GM19193 (cell line): ENCODE results near the gene SKAP2.

Source experiments
- POLR2A ChIP-seq: IDR thresholded peaks from 4 replicates; pipeline ENCODE4 v1.6.1; 2011; ENCODE audit not compliant: insufficient read depth, insufficient read length; ENCODE audit errors: extremely low read depth

Gene SKAP2

DNA sequence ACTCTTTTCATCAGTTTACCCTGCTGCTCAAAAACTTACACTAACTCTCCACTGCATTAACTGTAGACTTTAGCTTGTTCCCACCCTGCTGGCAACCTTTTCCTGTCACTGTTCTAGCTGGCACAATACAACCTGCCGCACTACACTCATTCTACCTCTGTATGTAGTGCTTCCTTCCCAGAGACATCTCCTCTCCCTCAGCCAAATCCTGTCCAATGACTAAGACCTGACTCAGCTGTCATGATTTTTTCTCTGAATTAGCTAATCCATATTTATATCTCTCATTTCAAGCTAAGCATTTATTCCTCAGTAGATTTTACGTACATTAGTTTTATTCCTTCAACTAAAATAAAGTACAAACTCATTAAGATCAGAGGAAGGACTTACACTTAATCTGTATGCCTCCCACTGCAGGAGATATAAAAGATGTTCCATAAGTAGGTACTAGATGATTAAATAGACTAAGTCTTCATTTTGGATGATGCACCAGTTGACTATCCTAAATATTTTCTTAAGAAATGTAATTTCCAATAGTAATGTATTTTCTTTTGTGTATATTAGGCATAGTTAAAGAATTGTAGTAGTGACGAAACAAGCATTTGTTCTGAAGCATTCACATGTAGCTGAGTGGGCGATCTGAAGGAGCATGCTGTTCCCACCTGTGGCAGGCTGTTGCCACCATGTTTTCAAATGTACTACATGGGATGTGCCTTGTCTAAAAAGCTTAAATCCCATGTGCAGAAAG lies 189.1 kb downstream of the SKAP2 start:
- TF ChIP-seq POLR2A, result no peak

DNA sequence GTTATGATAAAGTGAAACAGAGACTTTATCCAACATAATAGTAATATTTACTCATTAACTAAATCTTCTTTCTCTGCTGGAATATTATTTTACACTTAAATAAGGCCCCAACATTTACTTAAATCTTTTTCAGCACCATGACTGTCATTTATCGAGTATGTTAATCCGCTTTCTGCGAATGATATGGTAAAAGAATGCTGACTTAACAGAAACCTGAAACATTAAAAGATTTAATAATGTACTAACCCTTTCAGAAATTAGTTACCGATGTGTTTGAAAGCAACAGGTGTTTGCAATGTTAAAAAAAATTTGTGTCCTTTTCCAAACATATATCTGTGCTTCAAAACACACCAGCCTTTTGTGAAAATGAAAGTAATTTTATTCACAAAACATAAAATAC lies 190.5 kb downstream of the SKAP2 start:
- no peak for TF ChIP-seq POLR2A

DNA sequence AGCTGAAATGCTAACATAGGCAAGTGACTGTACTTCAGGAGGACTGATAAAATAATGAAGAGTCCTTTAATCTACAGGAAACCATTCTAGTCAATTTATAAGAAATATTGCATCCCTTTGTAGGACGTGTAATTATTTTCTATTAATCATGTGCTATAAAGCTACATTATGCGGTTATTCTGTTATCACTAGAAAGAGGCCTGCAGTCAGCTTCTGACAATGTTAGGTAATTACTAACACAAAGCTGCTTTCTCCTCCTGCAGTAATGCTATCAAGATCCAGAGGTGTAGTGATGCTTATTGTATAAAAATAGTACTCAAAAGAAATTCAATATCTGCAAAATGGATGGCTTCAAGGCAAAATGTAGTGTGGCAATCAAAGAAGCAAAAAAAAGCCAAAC lies 191.1 kb downstream of the SKAP2 start:
- no peak for TF ChIP-seq POLR2A

DNA sequence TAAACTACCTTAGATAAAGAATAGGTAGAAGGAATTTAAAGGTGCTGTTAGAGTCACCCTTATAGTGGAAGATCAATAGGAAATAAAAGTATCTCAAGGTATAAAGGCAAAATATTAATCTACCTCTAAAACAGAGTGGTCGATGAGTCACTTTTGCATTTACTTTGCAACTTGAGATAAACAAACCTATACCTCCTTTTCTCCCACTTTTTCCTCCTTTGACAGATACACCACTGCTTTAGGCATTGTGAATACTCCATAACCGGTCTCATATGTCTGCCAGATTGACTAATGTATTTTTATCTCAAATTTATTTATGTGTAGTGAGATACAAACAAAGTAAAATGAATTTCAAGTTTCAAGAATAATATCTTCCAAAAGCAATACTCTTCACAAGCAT lies 193.5 kb downstream of the SKAP2 start:
- TF ChIP-seq POLR2A, result no peak

DNA sequence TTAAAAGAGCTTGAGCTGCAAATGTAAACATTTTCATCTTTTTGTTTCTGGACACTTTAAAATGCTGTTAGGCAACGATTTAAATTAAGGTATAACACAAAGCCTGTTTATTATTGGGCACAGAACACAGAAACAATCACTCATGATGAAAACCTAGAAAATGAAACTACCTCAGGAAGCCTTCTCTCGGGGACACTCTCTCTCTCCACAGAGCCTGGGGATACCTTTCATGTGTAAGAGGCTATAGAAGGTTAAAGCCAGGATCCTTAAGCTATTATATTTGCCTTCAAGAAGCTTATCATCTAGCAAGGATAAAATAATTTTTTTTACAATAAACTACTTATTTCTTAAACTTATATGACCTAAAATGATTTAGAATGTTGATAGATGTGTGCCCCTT lies 194.1 kb downstream of the SKAP2 start:
- TF ChIP-seq POLR2A, result no peak

DNA sequence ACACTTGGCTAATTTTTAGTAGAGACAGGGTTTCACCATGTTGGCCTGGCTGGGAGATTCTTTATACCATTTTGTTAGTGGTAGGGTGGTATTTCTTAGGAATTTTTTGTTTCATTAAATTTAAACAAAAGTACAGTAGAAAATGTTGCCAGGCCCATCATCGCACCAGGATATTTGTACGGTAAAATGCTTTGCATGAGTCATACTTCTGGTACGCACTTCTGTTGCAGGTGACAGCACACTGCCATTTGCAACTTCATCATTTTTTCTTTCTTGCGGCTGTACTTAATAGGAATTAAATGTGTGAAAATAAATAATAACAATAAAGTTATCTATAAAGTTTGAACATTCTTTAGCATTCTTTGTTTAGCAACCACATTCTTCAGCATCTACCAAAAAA lies 195.6 kb downstream of the SKAP2 start:
- TF ChIP-seq POLR2A, result no peak

DNA sequence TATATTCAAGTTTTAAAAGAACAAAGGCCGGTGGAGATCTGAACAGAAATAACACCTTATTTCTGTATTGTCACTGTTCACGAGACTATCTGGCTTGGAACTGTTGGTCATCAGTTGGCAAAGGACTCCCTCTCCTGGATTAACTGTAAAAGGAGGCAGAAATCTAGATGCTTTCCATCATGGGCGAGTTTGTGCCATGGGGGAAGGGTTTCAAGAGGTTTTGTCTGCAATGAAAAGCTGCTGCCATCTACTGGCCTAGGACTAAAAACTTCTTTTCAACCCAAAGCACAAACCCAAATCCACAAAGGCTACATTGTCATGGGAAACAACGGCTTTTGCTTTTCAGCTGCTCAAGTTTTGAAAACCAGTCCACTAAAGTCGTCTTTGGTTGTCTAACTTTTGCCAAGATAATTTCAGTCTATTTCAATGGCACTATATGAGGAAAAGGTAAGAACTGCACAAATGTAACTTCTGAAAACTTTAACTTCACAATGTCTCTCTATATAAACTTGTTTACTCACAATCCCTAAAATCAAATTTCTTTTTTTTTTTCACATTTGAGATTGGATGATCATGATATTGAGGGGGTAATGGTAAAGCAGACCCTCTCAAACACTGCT lies 196.8 kb downstream of the SKAP2 start:
- no peak for TF ChIP-seq POLR2A

DNA sequence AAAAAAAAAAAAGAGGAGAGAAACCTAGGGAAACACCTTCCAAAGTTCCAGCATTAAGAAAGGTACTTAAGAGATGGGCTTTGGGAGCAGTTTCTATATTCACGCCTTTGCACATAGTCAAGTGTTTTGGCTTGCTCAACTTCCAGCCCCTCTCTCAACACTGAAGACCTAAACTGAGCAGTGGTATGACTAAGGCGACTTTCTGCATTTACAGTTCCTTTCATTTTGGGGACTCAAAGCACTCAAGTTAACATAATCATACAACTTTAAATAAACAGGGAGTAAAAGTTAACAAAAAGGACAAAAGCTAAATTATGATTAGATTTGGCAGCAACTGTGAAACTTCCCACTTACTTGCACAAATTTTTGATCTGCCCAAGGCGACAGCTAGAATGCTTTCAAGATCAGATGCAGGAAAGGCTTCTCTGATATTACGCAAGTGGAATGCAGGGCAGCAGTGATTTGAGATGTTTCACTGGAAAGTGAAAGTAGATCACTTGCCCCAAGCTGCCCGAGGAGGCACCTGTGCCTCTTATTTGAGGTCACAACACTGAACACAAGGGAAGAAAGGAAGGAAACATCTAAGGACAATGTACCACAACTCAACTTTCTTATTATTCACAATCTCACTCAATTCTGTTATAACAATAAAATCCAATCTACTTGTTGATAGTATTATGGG lies 199.5 kb downstream of the SKAP2 start:
- no peak for TF ChIP-seq POLR2A

DNA sequence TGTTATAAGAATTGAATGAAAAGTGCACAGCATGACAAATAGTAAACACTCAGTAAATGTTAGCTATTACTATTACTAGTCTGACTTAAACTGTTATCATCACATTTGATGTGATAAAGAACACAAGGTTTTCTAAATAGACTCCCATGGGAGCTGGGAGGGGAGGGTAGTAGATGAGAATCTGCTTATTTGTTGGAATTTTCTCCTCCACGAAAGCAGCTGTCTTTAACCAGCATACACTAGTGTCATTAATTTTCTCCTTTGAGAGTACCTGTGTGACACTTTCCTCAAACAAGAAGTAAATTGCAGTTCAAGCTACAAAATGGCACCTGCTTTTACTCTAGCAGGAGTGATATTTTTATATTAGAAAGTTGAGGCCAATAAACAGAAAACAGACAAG lies 200.1 kb downstream of the SKAP2 start:
- no peak for TF ChIP-seq POLR2A

DNA sequence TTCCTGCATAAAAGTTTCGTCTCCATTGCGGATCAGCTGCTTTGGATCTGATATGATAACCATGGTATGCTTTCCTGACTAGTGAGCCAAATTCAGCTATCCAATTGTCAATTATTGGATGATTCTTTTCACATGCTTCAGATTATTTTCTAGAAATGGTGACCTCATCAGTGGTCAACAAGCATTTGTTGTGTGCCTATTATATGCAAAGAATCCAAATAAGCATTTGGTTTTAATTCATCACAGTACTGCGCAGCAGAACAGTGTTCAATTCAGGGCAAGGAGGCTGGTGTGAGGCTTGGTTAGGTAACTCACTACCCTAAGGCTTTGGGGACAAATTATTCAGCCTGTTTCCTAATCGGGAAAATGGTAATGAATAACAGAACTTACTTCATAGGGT lies 200.5 kb downstream of the SKAP2 start:
- TF ChIP-seq POLR2A, result no peak

DNA sequence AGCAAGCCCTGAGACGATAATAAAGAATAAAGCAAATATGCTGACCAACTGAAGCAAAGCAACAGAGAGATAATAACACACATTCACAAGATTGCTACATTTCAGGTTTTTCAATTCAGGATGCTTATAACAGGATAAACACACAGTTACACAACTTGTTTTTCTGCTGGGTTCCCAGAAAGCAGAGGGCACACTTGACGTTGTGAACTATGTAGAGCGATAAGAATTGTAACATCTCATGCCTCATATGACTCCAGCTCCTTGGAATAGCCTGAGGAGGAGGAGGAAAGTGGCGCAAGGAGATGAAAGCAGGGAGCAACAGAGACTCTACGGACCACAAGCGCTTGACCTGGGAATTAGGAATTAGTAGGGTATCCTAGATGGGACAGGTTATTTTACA lies 201.7 kb downstream of the SKAP2 start:
- TF ChIP-seq POLR2A, result no peak

DNA sequence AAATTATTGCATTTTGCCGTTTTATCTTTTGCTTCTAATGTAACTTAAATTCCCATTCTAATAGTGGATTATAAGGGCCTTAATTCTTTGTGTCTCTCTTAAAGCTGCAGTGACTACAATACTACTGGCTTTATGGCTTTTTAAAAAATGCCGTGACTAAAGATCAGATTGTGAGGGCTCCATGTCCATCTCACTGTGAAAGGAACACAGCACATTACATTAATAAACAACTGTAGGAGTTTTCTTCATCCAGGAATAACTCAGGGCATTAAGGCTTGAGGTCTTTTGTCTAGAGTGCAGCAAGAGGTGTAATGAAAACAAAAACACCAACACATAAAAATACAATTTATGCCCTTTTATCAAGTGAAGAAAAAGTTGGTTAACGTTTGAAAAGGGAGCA lies 205.3 kb downstream of the SKAP2 start:
- no peak for TF ChIP-seq POLR2A

DNA sequence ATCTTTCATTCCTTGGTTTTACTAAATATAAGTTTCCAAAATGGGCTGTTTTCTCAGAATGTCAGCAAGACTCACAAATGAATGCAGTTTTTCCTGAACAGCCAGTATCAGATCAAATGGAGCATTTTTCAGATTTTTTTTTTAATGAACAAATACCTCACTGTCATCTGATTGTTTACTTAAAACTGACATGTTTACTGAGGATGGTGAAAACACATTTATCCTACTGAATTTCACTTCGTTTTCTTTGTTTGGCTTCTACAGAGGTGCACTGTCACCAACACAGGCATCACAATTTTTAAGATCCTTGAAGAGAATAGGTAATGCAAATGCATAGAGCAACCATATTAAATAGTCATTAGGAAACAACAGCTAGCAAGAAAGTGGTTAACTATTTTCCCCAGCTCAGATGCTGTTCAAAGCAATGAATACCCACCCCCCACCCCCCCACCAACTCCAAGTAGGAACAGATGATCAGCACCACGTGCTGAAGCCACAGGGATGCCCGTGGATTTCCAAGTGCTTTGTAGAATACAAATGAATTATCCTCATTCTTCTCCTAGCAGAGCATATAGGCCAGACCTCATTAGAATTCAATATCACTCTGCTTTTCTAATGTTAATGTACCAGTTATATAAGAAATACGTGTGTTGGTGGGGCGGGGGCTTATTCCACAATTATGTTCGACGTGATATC lies 205.9 kb downstream of the SKAP2 start:
- TF ChIP-seq POLR2A, result no peak

DNA sequence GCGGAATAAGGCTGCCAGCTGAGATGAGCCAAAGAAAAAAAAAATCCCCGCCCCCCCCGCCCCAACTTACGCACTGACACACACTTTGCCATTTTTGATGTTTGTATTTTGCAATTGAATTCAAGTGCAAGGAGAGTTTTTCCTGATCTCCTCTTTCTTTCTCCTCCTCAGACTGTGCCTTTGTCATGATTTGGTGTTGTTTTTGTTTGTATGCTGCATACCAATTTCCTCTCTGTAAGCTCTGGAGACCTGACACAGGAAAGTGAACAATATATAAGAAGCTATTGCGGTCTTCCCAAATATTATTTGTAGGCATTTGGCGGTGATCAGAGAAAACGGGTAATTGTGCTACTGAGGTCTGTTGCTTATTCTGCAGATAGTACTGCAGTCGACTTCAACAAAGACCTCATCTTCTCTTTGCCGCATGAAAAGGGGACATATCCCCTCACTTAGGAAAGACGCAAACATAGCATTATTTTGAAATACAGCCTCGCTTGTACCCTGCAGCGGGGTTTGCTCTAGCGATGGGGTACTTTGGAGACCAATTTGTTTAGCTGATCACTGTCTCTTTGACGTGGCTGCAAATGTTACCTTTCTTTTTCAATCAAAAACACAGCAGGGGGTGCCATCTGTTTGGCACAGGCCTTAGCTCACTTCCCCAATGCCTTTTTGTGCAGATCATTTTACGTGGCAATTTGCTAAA lies 206.6 kb downstream of the SKAP2 start:
- no peak for TF ChIP-seq POLR2A

DNA sequence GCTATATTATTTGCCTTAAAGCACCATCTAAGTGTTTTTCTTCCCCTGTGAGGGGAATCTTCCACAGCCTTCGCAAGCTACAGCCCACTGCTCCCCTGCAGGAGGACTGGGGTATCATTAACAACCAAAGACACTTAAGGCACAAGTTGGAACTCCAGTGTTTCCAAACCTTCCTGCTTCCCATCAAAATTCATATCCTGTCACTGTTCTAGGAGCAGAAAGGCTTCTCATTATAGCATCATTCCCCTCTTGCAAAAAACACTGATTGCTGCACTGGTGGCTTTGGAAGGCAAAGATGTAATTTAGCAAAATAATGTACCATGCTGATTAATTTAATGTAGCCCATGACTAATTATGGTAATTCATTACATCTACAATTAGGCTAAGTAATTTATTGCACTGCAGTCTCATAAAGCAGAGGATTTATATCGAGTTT lies 207.2 kb downstream of the SKAP2 start:
- no peak for TF ChIP-seq POLR2A
